Stimulated activated CD4-positive, alpha-beta T cell treated with anti-CD3 and anti-CD28 coated beads, Interleukin-12 subunit alpha, Interleukin-12 subunit beta, amount 100 ng/mL, for 24 hours (primary cell): Measurements from ENCODE around the gene RNF207.

ENCODE experiments used
- DNase-seq, 2 experiments: peaks; one replicate each; pipeline ENCODE4 v3.0.0-alpha.2; 2020; ENCODE audit warnings: low read depth in 2 of 2

Gene RNF207

GRCh38 chr1:6269720-6270400, 63.9 kb downstream of the RNF207 start:
- DNase-seq = no peak

- DNase-seq = no peak
Observed at GRCh38 chr1:6270401-6270800, 64.5 kb downstream of the RNF207 start.
